ENCODE measurements around the gene ZNRF4.
"Not testable (repeated sequence)": the region's sequence is repeated elsewhere in the genome, so short reads cannot be mapped to it uniquely, and the experiment has no call there.

Gene ZNRF4

GRCh38 chr19:5455367-5456129, at the start of gene ZNRF4:
ZNRF4 (plus strand) TSS chr19:5455417; CDS start chr19:5455492, 75 bp downstream.
- no peak for DNase-seq

GRCh38 chr19:5406198-5406597, 49.0 kb upstream of the ZNRF4 start:
- DNase-seq, result not testable (repeated sequence)

GRCh38 chr19:5406816-5407215, 48.4 kb upstream of the ZNRF4 start:
- no peak for DNase-seq

GRCh38 chr19:5407356-5407755, 47.9 kb upstream of the ZNRF4 start:
- DNase-seq, result no peak

GRCh38 chr19:5417495-5418436, 37.5 kb upstream of the ZNRF4 start:
- DNase-seq, result no peak

- DNase-seq, result no peak
These were observed 36.5 kb upstream of the ZNRF4 start for GRCh38 chr19:5418677-5419076.

- DNase-seq, result no peak
These were observed 34.3 kb upstream of the ZNRF4 start for GRCh38 chr19:5420953-5421352.

GRCh38 chr19:5423567-5424125, 31.6 kb upstream of the ZNRF4 start:
- DNase-seq, result no peak

GRCh38 chr19:5424192-5424973, 30.8 kb upstream of the ZNRF4 start:
- DNase-seq, result no peak

- no peak for DNase-seq
These were observed 30.0 kb upstream of the ZNRF4 start for GRCh38 chr19:5425260-5425659.

- DNase-seq, result no peak
These were observed 25.0 kb upstream of the ZNRF4 start for GRCh38 chr19:5430237-5430636.

GRCh38 chr19:5432687-5433086, 22.5 kb upstream of the ZNRF4 start:
- DNase-seq, result no peak

GRCh38 chr19:5434351-5434917, 20.8 kb upstream of the ZNRF4 start:
- DNase-seq, result no peak

GRCh38 chr19:5434970-5435641, 20.1 kb upstream of the ZNRF4 start:
- no peak for DNase-seq

- DNase-seq, result no peak
These were observed 19.6 kb upstream of the ZNRF4 start for GRCh38 chr19:5435642-5436017.

- DNase-seq, result peak; percentile 84
These were observed 18.9 kb upstream of the ZNRF4 start for GRCh38 chr19:5436106-5436947.

- no peak for DNase-seq
These were observed 18.3 kb upstream of the ZNRF4 start for GRCh38 chr19:5436948-5437306.

GRCh38 chr19:5438756-5439155, 16.5 kb upstream of the ZNRF4 start:
- not testable (repeated sequence) for DNase-seq

- DNase-seq, result no peak
These were observed 15.8 kb upstream of the ZNRF4 start for GRCh38 chr19:5439452-5439851.

- no peak for DNase-seq
These were observed 14.9 kb upstream of the ZNRF4 start for GRCh38 chr19:5440299-5440698.

- no peak for DNase-seq
These were observed 11.5 kb upstream of the ZNRF4 start for GRCh38 chr19:5443723-5444122.
